ENCODE data around the gene SEPTIN2.

- TF ChIP-seq, protein P1, sequence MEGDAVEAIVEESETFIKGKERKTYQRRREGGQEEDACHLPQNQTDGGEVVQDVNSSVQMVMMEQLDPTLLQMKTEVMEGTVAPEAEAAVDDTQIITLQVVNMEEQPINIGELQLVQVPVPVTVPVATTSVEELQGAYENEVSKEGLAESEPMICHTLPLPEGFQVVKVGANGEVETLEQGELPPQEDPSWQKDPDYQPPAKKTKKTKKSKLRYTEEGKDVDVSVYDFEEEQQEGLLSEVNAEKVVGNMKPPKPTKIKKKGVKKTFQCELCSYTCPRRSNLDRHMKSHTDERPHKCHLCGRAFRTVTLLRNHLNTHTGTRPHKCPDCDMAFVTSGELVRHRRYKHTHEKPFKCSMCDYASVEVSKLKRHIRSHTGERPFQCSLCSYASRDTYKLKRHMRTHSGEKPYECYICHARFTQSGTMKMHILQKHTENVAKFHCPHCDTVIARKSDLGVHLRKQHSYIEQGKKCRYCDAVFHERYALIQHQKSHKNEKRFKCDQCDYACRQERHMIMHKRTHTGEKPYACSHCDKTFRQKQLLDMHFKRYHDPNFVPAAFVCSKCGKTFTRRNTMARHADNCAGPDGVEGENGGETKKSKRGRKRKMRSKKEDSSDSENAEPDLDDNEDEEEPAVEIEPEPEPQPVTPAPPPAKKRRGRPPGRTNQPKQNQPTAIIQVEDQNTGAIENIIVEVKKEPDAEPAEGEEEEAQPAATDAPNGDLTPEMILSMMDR (conservative IDR thresholded peaks at IDR 0.05; ENCODE audit: low read depth, low read length) = no peak
- TF ChIP-seq EZH2 (IDR thresholded peaks at IDR 0.05; ENCODE audit: borderline replicate concordance, low read depth, low read length, poor library complexity, severe bottlenecking) = no peak
Measured at GRCh38 chr2:241378816-241379215, 63.1 kb downstream of the SEPTIN2 start.

All from A673 (cell line).